ENCODE results near the gene CRTAC1.

Gene CRTAC1

GRCh38 chr10:97927622-97928021 is 102.8 kb downstream of the CRTAC1 start:
- Histone ChIP-seq H3K27ac (replicated peaks) (no peak overlapping the region), H3K4me3 (replicated peaks; ENCODE audit: insufficient read depth, low read length) (no peak overlapping the region), H3K27me3 (ENCODE audit: insufficient read depth, poor library complexity, severe bottlenecking) (no peaks in the 10 kb centered on the region)
- no peak for DNase-seq (ENCODE audit: low read depth in 1 of 2, low spot score in 1 of 2)
- TF ChIP-seq POLR2AphosphoS5 (IDR thresholded peaks at IDR 0.05; ENCODE audit: low read depth), result no peak
- no peak for TF ChIP-seq GABPA (IDR thresholded peaks at IDR 0.05; ENCODE audit: low read depth)
- no peak for TF ChIP-seq CTCF (IDR thresholded peaks at IDR 0.05; ENCODE audit: insufficient read depth, low read length)
- no peak for TF ChIP-seq SPI1 (IDR thresholded peaks at IDR 0.05; ENCODE audit: borderline replicate concordance, low read depth)
- TF ChIP-seq, protein P1, sequence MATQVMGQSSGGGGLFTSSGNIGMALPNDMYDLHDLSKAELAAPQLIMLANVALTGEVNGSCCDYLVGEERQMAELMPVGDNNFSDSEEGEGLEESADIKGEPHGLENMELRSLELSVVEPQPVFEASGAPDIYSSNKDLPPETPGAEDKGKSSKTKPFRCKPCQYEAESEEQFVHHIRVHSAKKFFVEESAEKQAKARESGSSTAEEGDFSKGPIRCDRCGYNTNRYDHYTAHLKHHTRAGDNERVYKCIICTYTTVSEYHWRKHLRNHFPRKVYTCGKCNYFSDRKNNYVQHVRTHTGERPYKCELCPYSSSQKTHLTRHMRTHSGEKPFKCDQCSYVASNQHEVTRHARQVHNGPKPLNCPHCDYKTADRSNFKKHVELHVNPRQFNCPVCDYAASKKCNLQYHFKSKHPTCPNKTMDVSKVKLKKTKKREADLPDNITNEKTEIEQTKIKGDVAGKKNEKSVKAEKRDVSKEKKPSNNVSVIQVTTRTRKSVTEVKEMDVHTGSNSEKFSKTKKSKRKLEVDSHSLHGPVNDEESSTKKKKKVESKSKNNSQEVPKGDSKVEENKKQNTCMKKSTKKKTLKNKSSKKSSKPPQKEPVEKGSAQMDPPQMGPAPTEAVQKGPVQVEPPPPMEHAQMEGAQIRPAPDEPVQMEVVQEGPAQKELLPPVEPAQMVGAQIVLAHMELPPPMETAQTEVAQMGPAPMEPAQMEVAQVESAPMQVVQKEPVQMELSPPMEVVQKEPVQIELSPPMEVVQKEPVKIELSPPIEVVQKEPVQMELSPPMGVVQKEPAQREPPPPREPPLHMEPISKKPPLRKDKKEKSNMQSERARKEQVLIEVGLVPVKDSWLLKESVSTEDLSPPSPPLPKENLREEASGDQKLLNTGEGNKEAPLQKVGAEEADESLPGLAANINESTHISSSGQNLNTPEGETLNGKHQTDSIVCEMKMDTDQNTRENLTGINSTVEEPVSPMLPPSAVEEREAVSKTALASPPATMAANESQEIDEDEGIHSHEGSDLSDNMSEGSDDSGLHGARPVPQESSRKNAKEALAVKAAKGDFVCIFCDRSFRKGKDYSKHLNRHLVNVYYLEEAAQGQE (IDR thresholded peaks at IDR 0.05; ENCODE audit: insufficient replicate concordance, low read depth), result no peak

- DNase-seq (ENCODE audit: low read depth in 1 of 2, low spot score in 1 of 2), result no peak
- TF ChIP-seq POLR2AphosphoS5 (IDR thresholded peaks at IDR 0.05; ENCODE audit: low read depth) (no peak), CTCF (IDR thresholded peaks at IDR 0.05; ENCODE audit: insufficient read depth, low read length) (no peak), GABPA (IDR thresholded peaks at IDR 0.05; ENCODE audit: low read depth) (no peak), SPI1 (IDR thresholded peaks at IDR 0.05; ENCODE audit: borderline replicate concordance, low read depth) (no peak)
- TF ChIP-seq, protein P1 (IDR thresholded peaks at IDR 0.05; ENCODE audit: insufficient replicate concordance, low read depth), result no peak
- no peak overlapping the region for H3K4me3 ChIP-seq (replicated peaks; ENCODE audit: insufficient read depth, low read length)
- no peak overlapping the region for H3K27ac ChIP-seq (replicated peaks)
- no peaks in the 10 kb centered on the region for H3K27me3 ChIP-seq (ENCODE audit: insufficient read depth, poor library complexity, severe bottlenecking)
Observed at GRCh38 chr10:97926055-97926454, 104.4 kb downstream of the CRTAC1 start.

- no peak overlapping the region for H3K4me3 ChIP-seq (replicated peaks; ENCODE audit: insufficient read depth, low read length)
- TF ChIP-seq, protein P1 (IDR thresholded peaks at IDR 0.05; ENCODE audit: insufficient replicate concordance, low read depth), result no peak
- TF ChIP-seq POLR2AphosphoS5 (IDR thresholded peaks at IDR 0.05; ENCODE audit: low read depth), result no peak
- TF ChIP-seq SPI1 (IDR thresholded peaks at IDR 0.05; ENCODE audit: borderline replicate concordance, low read depth), result no peak
- no peak for TF ChIP-seq CTCF (IDR thresholded peaks at IDR 0.05; ENCODE audit: insufficient read depth, low read length)
- TF ChIP-seq GABPA (IDR thresholded peaks at IDR 0.05; ENCODE audit: low read depth), result no peak
- H3K27me3 ChIP-seq (ENCODE audit: insufficient read depth, poor library complexity, severe bottlenecking), result no peaks in the 10 kb centered on the region
- H3K27ac ChIP-seq (replicated peaks), result no peak overlapping the region
- no peak for DNase-seq (ENCODE audit: low read depth in 1 of 2, low spot score in 1 of 2)
Observed at GRCh38 chr10:97925308-97925938, 105.0 kb downstream of the CRTAC1 start.

All from HL-60 (cell line).